GM12892 (cell line): Measurements from ENCODE around the gene SMC1A.

Experiments
- POLR2A ChIP-seq: IDR thresholded peaks from 2 replicates; pipeline ENCODE4 v1.6.1; 2011; ENCODE audit warnings: low read depth, low read length, control low read depth
- POLR2AphosphoS5 ChIP-seq: IDR thresholded peaks from 2 replicates; pipeline ENCODE4 v1.6.1; 2011; ENCODE audit warnings: low read depth, low read length, control low read depth
- TAF1 ChIP-seq: IDR thresholded peaks from 2 replicates; pipeline ENCODE4 v1.6.1; 2011; ENCODE audit warnings: low read depth, mild to moderate bottlenecking, control low read depth, low read length, borderline replicate concordance

- TF ChIP-seq POLR2A, result no peak
- TF ChIP-seq TAF1, result no peak
- TF ChIP-seq POLR2AphosphoS5, result no peak
Observed at GRCh38 chrX:53347948-53348347, 74.5 kb downstream of the SMC1A start.
